Epithelial cell of esophagus (primary cell): ENCODE results near the gene PTPN3.
A peak's percentile ranks its signal among the peaks of the same experiment; 100 is the strongest.

Source experiments
- DNase-seq: peaks from one replicate; pipeline ENCODE4 v3.0.0; 2010; ENCODE audit warnings: low read depth
- H3K4me3 ChIP-seq: 2 replicates; pipeline ENCODE4 v1.5.1; 2011; ENCODE audit warnings: mild to moderate bottlenecking, low read length, control low read depth
- TF ChIP-seq, protein P1 (sequence below): IDR thresholded peaks from 2 replicates; pipeline ENCODE4 v1.5.1; 2011; ENCODE audit warnings: low read depth, mild to moderate bottlenecking, low read length, control low read depth, inconsistent platforms; ENCODE audit not compliant: insufficient read depth; ENCODE audit errors: missing control alignments

The PTPN3 gene

DNA sequence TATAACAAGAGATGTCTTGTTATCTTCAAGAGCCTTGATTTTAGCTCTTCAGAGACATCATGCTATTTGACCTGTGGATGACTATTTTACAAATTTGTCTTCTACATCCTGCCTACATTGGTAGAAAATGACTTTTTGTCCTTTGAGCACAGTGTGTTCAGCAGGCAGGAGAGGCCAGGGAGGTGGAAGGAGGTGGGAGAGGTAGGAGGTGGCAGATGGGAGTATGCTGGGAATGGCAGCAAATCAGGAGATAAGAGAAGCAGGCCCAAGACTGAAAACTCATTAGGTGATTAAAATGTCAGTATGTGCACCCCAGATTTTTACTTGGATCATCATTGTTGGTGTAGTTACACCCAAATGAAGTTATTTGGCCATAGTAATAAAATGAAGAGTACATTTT lies 44.1 kb downstream of the PTPN3 start:
- H3K4me3 ChIP-seq: no peak overlapping the region
- TF ChIP-seq, protein P1, sequence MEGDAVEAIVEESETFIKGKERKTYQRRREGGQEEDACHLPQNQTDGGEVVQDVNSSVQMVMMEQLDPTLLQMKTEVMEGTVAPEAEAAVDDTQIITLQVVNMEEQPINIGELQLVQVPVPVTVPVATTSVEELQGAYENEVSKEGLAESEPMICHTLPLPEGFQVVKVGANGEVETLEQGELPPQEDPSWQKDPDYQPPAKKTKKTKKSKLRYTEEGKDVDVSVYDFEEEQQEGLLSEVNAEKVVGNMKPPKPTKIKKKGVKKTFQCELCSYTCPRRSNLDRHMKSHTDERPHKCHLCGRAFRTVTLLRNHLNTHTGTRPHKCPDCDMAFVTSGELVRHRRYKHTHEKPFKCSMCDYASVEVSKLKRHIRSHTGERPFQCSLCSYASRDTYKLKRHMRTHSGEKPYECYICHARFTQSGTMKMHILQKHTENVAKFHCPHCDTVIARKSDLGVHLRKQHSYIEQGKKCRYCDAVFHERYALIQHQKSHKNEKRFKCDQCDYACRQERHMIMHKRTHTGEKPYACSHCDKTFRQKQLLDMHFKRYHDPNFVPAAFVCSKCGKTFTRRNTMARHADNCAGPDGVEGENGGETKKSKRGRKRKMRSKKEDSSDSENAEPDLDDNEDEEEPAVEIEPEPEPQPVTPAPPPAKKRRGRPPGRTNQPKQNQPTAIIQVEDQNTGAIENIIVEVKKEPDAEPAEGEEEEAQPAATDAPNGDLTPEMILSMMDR: no peak
- DNase-seq: no peak

- TF ChIP-seq, protein P1: no peak
- DNase-seq: peak; percentile 94
Measured at GRCh38 chr9:109453210-109453842, 44.8 kb downstream of the PTPN3 start.

GRCh38 chr9:109452761-109453160 lies 45.3 kb downstream of the PTPN3 start:
- TF ChIP-seq, protein P1: no peak
- H3K4me3 ChIP-seq: no peak overlapping the region
- DNase-seq: peak; percentile 83

More at GRCh38 chr9:109453210-109453842, 44.8 kb downstream of the PTPN3 start:
- H3K4me3 ChIP-seq: no peak overlapping the region

- TF ChIP-seq, protein P1: no peak
- H3K4me3 ChIP-seq: no peak overlapping the region
- no peak for DNase-seq
Measured at GRCh38 chr9:109451311-109452025, 46.6 kb downstream of the PTPN3 start.

DNA sequence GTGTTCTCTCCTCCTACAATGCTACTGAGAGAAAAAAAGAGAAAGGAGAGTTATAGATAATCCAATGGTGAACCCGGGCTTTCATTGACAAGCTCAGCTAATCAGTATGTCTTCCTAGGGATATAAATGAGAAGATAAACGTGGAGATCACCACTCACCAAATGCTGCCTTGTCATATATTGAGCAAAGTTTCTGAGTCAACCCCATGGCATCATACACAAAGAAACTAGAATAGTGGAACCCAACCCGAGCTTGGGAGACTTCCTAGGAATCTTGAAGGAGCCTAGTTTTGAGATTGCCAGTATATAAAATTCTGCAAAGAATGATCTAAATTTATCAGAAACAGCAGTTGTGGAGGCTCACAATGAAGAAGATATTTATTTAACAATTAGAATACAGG lies 47.8 kb downstream of the PTPN3 start:
- DNase-seq: peak; percentile 75
- H3K4me3 ChIP-seq: no peak overlapping the region
- TF ChIP-seq, protein P1: no peak

GRCh38 chr9:109449036-109449798 lies 48.9 kb downstream of the PTPN3 start:
- H3K4me3 ChIP-seq: no peak overlapping the region
- TF ChIP-seq, protein P1: no peak
- DNase-seq: peak; percentile 95
